Measurements from ENCODE around the gene IQGAP1. TPM values are rescaled to one million over a fixed set of nuclear protein-coding genes. Genes with fewer than 3 reads are reported as not detected.

Gene IQGAP1
- total and polyA plus RNA-seq, 2 donors from 2014 or later = 70.0 to 218 TPM

DNA sequence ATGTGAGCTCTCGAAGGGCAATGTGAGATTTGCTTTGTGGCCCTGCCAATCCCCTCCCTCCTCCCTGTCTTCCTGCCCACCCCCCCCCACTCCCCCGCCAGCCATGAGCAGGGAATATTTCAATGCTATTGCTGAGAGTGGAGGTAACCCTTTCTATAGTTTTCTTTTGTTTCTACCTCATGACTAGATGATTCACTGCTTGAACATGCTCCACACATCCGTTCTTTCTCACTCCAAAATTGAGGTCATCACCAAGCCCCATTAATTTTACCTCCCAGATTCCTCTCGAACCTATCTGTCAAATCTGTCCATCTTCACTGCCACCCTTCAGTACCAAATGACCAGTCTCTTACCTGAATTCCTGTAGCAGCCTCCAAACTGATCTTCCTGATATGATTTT lies 23.8 kb upstream of the IQGAP1 start:
- Histone ChIP-seq H3K4me1 (ENCODE audit: control insufficient read depth in 2 of 3, insufficient read depth in 2 of 3, low read depth in 1 of 3, low read length in 3 of 3) (no peaks in the 10 kb centered on the region), H3K9me3 (ENCODE audit: control insufficient read depth in 2 of 3, insufficient read depth in 1 of 3, low read length in 3 of 3) (no peaks in the 10 kb centered on the region), H3K27me3 (ENCODE audit: control insufficient read depth, insufficient read depth, low read length) (no peaks in the 10 kb centered on the region), H3K4me3 (ENCODE audit: low read length in 3 of 3) (no peak overlapping the region), H3K27ac (ENCODE audit: low read depth in 2 of 2, low read length in 2 of 2) (no peak overlapping the region), H3K9ac (ENCODE audit: low read length in 3 of 3) (no peak overlapping the region), H3K36me3 (ENCODE audit: control insufficient read depth in 2 of 3, insufficient read depth in 3 of 3, low read length in 3 of 3) (no peaks in the 10 kb centered on the region)
- FAIRE-seq (no peak), DNase-seq (no peak)
- TF ChIP-seq, protein P1, sequence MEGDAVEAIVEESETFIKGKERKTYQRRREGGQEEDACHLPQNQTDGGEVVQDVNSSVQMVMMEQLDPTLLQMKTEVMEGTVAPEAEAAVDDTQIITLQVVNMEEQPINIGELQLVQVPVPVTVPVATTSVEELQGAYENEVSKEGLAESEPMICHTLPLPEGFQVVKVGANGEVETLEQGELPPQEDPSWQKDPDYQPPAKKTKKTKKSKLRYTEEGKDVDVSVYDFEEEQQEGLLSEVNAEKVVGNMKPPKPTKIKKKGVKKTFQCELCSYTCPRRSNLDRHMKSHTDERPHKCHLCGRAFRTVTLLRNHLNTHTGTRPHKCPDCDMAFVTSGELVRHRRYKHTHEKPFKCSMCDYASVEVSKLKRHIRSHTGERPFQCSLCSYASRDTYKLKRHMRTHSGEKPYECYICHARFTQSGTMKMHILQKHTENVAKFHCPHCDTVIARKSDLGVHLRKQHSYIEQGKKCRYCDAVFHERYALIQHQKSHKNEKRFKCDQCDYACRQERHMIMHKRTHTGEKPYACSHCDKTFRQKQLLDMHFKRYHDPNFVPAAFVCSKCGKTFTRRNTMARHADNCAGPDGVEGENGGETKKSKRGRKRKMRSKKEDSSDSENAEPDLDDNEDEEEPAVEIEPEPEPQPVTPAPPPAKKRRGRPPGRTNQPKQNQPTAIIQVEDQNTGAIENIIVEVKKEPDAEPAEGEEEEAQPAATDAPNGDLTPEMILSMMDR (IDR thresholded peaks at IDR 0.05; ENCODE audit: borderline replicate concordance, extremely low read depth, insufficient read depth) = no peak
- intact Hi-C loops (cut with DNase I) = no loop called here

- H3K36me3 ChIP-seq (ENCODE audit: control insufficient read depth in 2 of 3, insufficient read depth in 3 of 3, low read length in 3 of 3) = no peaks in the 10 kb centered on the region
- H3K9ac ChIP-seq (ENCODE audit: low read length in 3 of 3) = no peak overlapping the region
- H3K9me3 ChIP-seq (ENCODE audit: control insufficient read depth in 2 of 3, insufficient read depth in 1 of 3, low read length in 3 of 3) = no peaks in the 10 kb centered on the region
- no peaks in the 10 kb centered on the region for H3K4me1 ChIP-seq (ENCODE audit: control insufficient read depth in 2 of 3, insufficient read depth in 2 of 3, low read depth in 1 of 3, low read length in 3 of 3)
- FAIRE-seq = no peak
- no peaks in the 10 kb centered on the region for H3K27me3 ChIP-seq (ENCODE audit: control insufficient read depth, insufficient read depth, low read length)
- intact Hi-C loops (cut with DNase I) = no loop called here
- DNase-seq = no peak
- no peak overlapping the region for H3K4me3 ChIP-seq (ENCODE audit: low read length in 3 of 3)
- TF ChIP-seq, protein P1 (IDR thresholded peaks at IDR 0.05; ENCODE audit: borderline replicate concordance, extremely low read depth, insufficient read depth) = no peak
- no peak overlapping the region for H3K27ac ChIP-seq (ENCODE audit: low read depth in 2 of 2, low read length in 2 of 2)
Measured at GRCh38 chr15:90365414-90366055, 22.5 kb upstream of the IQGAP1 start.

GRCh38 chr15:90367576-90367975 lies 20.5 kb upstream of the IQGAP1 start:
- Histone ChIP-seq H3K27me3 (ENCODE audit: control insufficient read depth, insufficient read depth, low read length) (no peaks in the 10 kb centered on the region), H3K9me3 (ENCODE audit: control insufficient read depth in 2 of 3, insufficient read depth in 1 of 3, low read length in 3 of 3) (no peaks in the 10 kb centered on the region), H3K36me3 (ENCODE audit: control insufficient read depth in 2 of 3, insufficient read depth in 3 of 3, low read length in 3 of 3) (no peaks in the 10 kb centered on the region), H3K4me3 (ENCODE audit: low read length in 3 of 3) (no peak overlapping the region), H3K9ac (ENCODE audit: low read length in 3 of 3) (no peak overlapping the region), H3K4me1 (ENCODE audit: control insufficient read depth in 2 of 3, insufficient read depth in 2 of 3, low read depth in 1 of 3, low read length in 3 of 3) (no peaks in the 10 kb centered on the region), H3K27ac (ENCODE audit: low read depth in 2 of 2, low read length in 2 of 2) (no peak overlapping the region)
- FAIRE-seq (no peak), DNase-seq (peak in 1 of 5 donors; percentile 18)
- TF ChIP-seq, protein P1 (IDR thresholded peaks at IDR 0.05; ENCODE audit: borderline replicate concordance, extremely low read depth, insufficient read depth) = no peak
- intact Hi-C loops (cut with DNase I) = no loop called here

DNA sequence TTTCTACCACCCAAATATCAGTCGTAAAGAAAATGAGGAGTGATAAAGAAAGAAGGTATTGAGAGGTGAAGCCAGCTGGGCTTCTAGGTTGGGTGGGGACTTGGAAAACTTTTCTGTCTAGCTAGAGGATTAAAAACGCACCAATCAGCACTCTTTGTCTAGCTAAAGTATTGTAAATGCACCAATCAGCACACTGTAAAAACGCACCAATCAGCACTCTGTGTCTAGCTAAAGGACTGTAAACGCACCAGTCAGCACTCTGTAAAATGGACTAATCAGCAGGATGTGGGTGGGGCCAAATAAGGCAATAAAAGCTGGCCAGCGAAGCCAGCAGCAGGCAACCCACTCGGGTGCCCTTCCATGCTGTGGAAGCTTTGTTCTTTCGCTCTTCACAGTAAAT lies 13.0 kb upstream of the IQGAP1 start:
- Histone ChIP-seq H3K27ac (ENCODE audit: low read depth in 2 of 2, low read length in 2 of 2) (no peak overlapping the region), H3K9ac (ENCODE audit: low read length in 3 of 3) (no peak overlapping the region), H3K4me3 (ENCODE audit: low read length in 3 of 3) (no peak overlapping the region), H3K27me3 (ENCODE audit: control insufficient read depth, insufficient read depth, low read length) (no peaks in the 10 kb centered on the region), H3K4me1 (ENCODE audit: control insufficient read depth in 2 of 3, insufficient read depth in 2 of 3, low read depth in 1 of 3, low read length in 3 of 3) (no peaks in the 10 kb centered on the region), H3K9me3 (ENCODE audit: control insufficient read depth in 2 of 3, insufficient read depth in 1 of 3, low read length in 3 of 3) (no peaks in the 10 kb centered on the region), H3K36me3 (ENCODE audit: control insufficient read depth in 2 of 3, insufficient read depth in 3 of 3, low read length in 3 of 3) (no peaks in the 10 kb centered on the region)
- FAIRE-seq = no peak
- intact Hi-C loops (cut with DNase I) = no loop called here
- TF ChIP-seq, protein P1 (IDR thresholded peaks at IDR 0.05; ENCODE audit: borderline replicate concordance, extremely low read depth, insufficient read depth) = no peak
- no peak for DNase-seq
